Endothelial cell of umbilical vein (primary cell): ENCODE measurements around the gene GLDC. TPM values are rescaled to one million over a fixed set of nuclear protein-coding genes. Genes with fewer than 3 reads are reported as not detected.

Experiments
- BruUV-seq: library from RNA; stranded (reverse); fragments of 400-500 nt; replicated peaks from 2 replicates; lab custom pipeline; 2021; lab: Mats Ljungman, UMichigan
- CTCF ChIA-PET: fragments of 300-600, 350-600 bp; sonication (Branson Sonifier 250); formaldehyde crosslinking; loops from one replicate; lab custom pipeline; 2021; ENCODE audit warnings: antibody characterized with exemption, inconsistent platforms; lab: Charles Lee
- POLR2A ChIA-PET: fragments of 300-600, 350-600 bp; sonication (Branson Sonifier 250); formaldehyde crosslinking; loops from one replicate; lab custom pipeline; 2021; ENCODE audit warnings: antibody characterized with exemption, inconsistent platforms; lab: Charles Lee
- DNase-seq: peaks from one replicate; pipeline ENCODE4 v3.0.0-alpha.2; 2011; ENCODE audit warnings: low read depth, low spot score
- FAIRE-seq: peaks from 2 replicates; lab custom pipeline; 2011; peaks lifted over from hg19 to GRCh38; lab: Jason Lieb, UNC
- H2AFZ ChIP-seq: 2 replicates; pipeline ENCODE4 v1.6.0; 2012; ENCODE audit warnings: low read depth, low read length, control low read depth, inconsistent platforms
- H3K27ac ChIP-seq: 2 replicates; pipeline ENCODE4 v1.5.1; 2011; ENCODE audit warnings: low read depth, mild to moderate bottlenecking, control low read depth, low read length, moderate library complexity; ENCODE audit not compliant: insufficient read depth
- H3K27me3 ChIP-seq, 2 experiments: 2 replicates each; pipeline versions ENCODE4 v1.6.0 to v1.6.1; 2011; ENCODE audit warnings: low read length in 2 of 2, mixed read lengths in 1 of 2; ENCODE audit not compliant: control insufficient read depth in 2 of 2, insufficient read depth in 2 of 2
- H3K36me3 ChIP-seq, 2 experiments: 2 replicates in 1 of 2; 3 replicates in 1 of 2; pipeline ENCODE4 v1.5.1; 2011; ENCODE audit warnings: low read length in 2 of 2, mild to moderate bottlenecking in 1 of 2, moderate library complexity in 1 of 2; ENCODE audit not compliant: control insufficient read depth in 2 of 2, insufficient read depth in 2 of 2; ENCODE audit errors: extremely low read depth in 1 of 2
- H3K4me1 ChIP-seq: 3 replicates; pipeline ENCODE4 v1.5.1; 2011; ENCODE audit warnings: mild to moderate bottlenecking, low read length; ENCODE audit not compliant: control insufficient read depth, insufficient read depth; ENCODE audit errors: extremely low read depth
- H3K4me2 ChIP-seq: 2 replicates; pipeline ENCODE4 v1.6.1; 2011; ENCODE audit warnings: low read length, control low read depth, mixed read lengths; ENCODE audit not compliant: insufficient read depth
- H3K4me3 ChIP-seq, 3 experiments: fragments of 200-600 bp in 1 of 3; sonication (generic), shearing (Covaris generic) in 1 of 3; replicated peaks in 1 of 3; 2 replicates each; pipeline ENCODE4 v1.5.1; 2011 to 2016; ENCODE audit warnings: control low read depth in 3 of 3, low read length in 3 of 3, mild to moderate bottlenecking in 2 of 3, inconsistent platforms in 1 of 3, low read depth in 1 of 3, moderate library complexity in 1 of 3; ENCODE audit not compliant: insufficient read depth in 1 of 3
- H3K79me2 ChIP-seq: 2 replicates; pipeline ENCODE4 v1.6.0; 2012; ENCODE audit warnings: low read length, inconsistent platforms; ENCODE audit not compliant: control insufficient read depth, insufficient read depth
- H3K9ac ChIP-seq: replicated peaks from 2 replicates; pipeline ENCODE3; 2011; ENCODE audit warnings: low read length, control low read depth; ENCODE audit not compliant: insufficient read depth; ENCODE audit errors: extremely low read depth
- H3K9me1 ChIP-seq: replicated peaks from 3 replicates; pipeline ENCODE4 v1.6.0; 2011; ENCODE audit warnings: mild to moderate bottlenecking, low read length; ENCODE audit not compliant: control insufficient read depth, insufficient read depth; ENCODE audit errors: extremely low read depth
- H3K9me3 ChIP-seq: replicated peaks from 2 replicates; pipeline ENCODE4 v1.5.1; 2012; ENCODE audit warnings: low read length, inconsistent platforms; ENCODE audit not compliant: control insufficient read depth, insufficient read depth
- H4K20me1 ChIP-seq: replicated peaks from 2 replicates; pipeline ENCODE3; 2011; ENCODE audit warnings: mild to moderate bottlenecking, low read length; ENCODE audit not compliant: control insufficient read depth, insufficient read depth; ENCODE audit errors: extremely low read depth
- EZH2 ChIP-seq: IDR thresholded peaks from 2 replicates; pipeline ENCODE4 v1.6.1; 2012; ENCODE audit warnings: borderline replicate concordance, low read depth, mild to moderate bottlenecking, moderate library complexity, low read length, inconsistent platforms; ENCODE audit not compliant: severe bottlenecking
- GATA2 ChIP-seq: IDR thresholded peaks from 2 replicates; pipeline ENCODE4 v1.7.0; 2011; ENCODE audit warnings: low read depth, mild to moderate bottlenecking, moderate library complexity, mixed read lengths, low read length; ENCODE audit not compliant: insufficient read length, insufficient read depth
- JUN ChIP-seq: IDR thresholded peaks from 2 replicates; pipeline ENCODE4 v1.6.1; 2011; ENCODE audit warnings: borderline replicate concordance, low read depth; ENCODE audit not compliant: insufficient read length, insufficient read depth
- MAX ChIP-seq: IDR thresholded peaks from 2 replicates; pipeline ENCODE4 v1.6.1; 2011; ENCODE audit not compliant: insufficient read depth, insufficient read length
- MYC ChIP-seq: IDR thresholded peaks from one replicate; pipeline ENCODE4 v1.6.1; 2011; ENCODE audit warnings: mild to moderate bottlenecking, low read depth, low read length
- POLR2A ChIP-seq: IDR thresholded peaks from 2 replicates; pipeline ENCODE4 v1.6.1; 2012; ENCODE audit warnings: low read depth, mild to moderate bottlenecking, control low read depth, low read length
- POLR2AphosphoS5 ChIP-seq: IDR thresholded peaks from 2 replicates; pipeline ENCODE4 v1.6.1; 2012; ENCODE audit warnings: low read depth, mild to moderate bottlenecking, control low read depth, low read length, moderate library complexity; ENCODE audit not compliant: insufficient read depth
- dilution Hi-C: fragments of 300-500 bp; cut with MboI; formaldehyde crosslinking; loops from one replicate; pipeline ENCODE4 v1.15.0; 2019; ENCODE audit warnings: low sequenced_read_pairs; ENCODE audit not compliant: extremely low pct_ligation_motif_present
- intact Hi-C: fragments of 100-400 bp; cut with micrococcal nuclease; formaldehyde crosslinking; loops from one replicate; pipeline ENCODE4 v1.10.0; 2022
- polyA plus RNA-seq, 4 experiments: library from polyadenylated mRNA; depleted of rRNA in 3 of 4; stranded (reverse) in 3 of 4; unstranded in 1 of 4; fragments of >200 nt; gene quantifications; 2 replicates each; pipeline versions ENCODE4 v1.2.1 to v1.2.3, GENCODE V29; 2011 to 2012; ENCODE audit warnings: missing spikeins in 1 of 4
- total RNA-seq: library from RNA; stranded (reverse); gene quantifications from 2 replicates; pipeline ENCODE4 v1.2.3, GENCODE V29; 2021
- TF ChIP-seq, protein P1 (sequence below), 2 donors: IDR thresholded peaks; 1 replicate in 1 of 2; 2 replicates in 1 of 2; pipeline ENCODE4 v1.5.1; 2011; ENCODE audit warnings: low read length in 2 of 2, mild to moderate bottlenecking in 2 of 2, moderate library complexity in 2 of 2, control low read depth in 1 of 2, inconsistent platforms in 1 of 2, low read depth in 1 of 2; ENCODE audit not compliant: insufficient read depth in 1 of 2; ENCODE audit errors: extremely low read depth in 1 of 2

The GLDC gene
- total and polyA plus RNA-seq, 2 donors (not counting 3 experiments of a cell fraction or from before 2014, with no cell fraction given) = 1.8 to 2.6 TPM

GRCh38 chr9:6605202-6605601 is 40.3 kb downstream of the GLDC start:
- no peaks in the 10 kb centered on the region for H4K20me1 ChIP-seq
- DNase-seq (no peak), FAIRE-seq (no peak)
- H3K9me1 ChIP-seq = no peaks in the 10 kb centered on the region
- TF ChIP-seq MAX (no peak), JUN (no peak), MYC (no peak), EZH2 (no peak), POLR2AphosphoS5 (no peak), GATA2 (no peak), POLR2A (no peak)
- TF ChIP-seq, protein P1, sequence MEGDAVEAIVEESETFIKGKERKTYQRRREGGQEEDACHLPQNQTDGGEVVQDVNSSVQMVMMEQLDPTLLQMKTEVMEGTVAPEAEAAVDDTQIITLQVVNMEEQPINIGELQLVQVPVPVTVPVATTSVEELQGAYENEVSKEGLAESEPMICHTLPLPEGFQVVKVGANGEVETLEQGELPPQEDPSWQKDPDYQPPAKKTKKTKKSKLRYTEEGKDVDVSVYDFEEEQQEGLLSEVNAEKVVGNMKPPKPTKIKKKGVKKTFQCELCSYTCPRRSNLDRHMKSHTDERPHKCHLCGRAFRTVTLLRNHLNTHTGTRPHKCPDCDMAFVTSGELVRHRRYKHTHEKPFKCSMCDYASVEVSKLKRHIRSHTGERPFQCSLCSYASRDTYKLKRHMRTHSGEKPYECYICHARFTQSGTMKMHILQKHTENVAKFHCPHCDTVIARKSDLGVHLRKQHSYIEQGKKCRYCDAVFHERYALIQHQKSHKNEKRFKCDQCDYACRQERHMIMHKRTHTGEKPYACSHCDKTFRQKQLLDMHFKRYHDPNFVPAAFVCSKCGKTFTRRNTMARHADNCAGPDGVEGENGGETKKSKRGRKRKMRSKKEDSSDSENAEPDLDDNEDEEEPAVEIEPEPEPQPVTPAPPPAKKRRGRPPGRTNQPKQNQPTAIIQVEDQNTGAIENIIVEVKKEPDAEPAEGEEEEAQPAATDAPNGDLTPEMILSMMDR (IDR thresholded peaks at IDR 0.05; ENCODE audit: extremely low read depth in 1 of 2, insufficient read depth in 1 of 2, low read depth in 1 of 2, low read length in 2 of 2) = no peak
- no peaks in the 10 kb centered on the region for H3K4me1 ChIP-seq
- no peaks in the 10 kb centered on the region for H3K79me2 ChIP-seq
- H3K4me2 ChIP-seq = no peak overlapping the region
- BruUV-seq = no TSS peak
- intact Hi-C loops = no loop called here
- ChIA-PET POLR2A (no interaction called here), CTCF (no interaction called here)
- no peak overlapping the region for H3K27ac ChIP-seq
- dilution Hi-C loops = no loop called here
- no peaks in the 10 kb centered on the region for H3K27me3 ChIP-seq
- no peaks in the 10 kb centered on the region for H3K36me3 ChIP-seq
- H3K4me3 ChIP-seq = no peak overlapping the region
- H3K9ac ChIP-seq = no peak overlapping the region
- H2AFZ ChIP-seq = no peak overlapping the region
- H3K9me3 ChIP-seq = no peaks in the 10 kb centered on the region
